Islet precursor cell (in vitro differentiated cells): ENCODE measurements around the gene CMTM2.
"Not testable (repeated sequence)": the region's sequence is repeated elsewhere in the genome, so short reads cannot be mapped to it uniquely, and the experiment has no call there.

Experiments used
- DNase-seq: peaks from one replicate; pipeline ENCODE4 v3.0.0-alpha.2; 2018

The CMTM2 gene

GRCh38 chr16:66610111-66610820, 31.0 kb downstream of the CMTM2 start:
- DNase-seq: no peak

GRCh38 chr16:66611911-66612310, 32.6 kb downstream of the CMTM2 start:
- DNase-seq: not testable (repeated sequence)

GRCh38 chr16:66612422-66612821, 33.2 kb downstream of the CMTM2 start:
- no peak for DNase-seq

DNA sequence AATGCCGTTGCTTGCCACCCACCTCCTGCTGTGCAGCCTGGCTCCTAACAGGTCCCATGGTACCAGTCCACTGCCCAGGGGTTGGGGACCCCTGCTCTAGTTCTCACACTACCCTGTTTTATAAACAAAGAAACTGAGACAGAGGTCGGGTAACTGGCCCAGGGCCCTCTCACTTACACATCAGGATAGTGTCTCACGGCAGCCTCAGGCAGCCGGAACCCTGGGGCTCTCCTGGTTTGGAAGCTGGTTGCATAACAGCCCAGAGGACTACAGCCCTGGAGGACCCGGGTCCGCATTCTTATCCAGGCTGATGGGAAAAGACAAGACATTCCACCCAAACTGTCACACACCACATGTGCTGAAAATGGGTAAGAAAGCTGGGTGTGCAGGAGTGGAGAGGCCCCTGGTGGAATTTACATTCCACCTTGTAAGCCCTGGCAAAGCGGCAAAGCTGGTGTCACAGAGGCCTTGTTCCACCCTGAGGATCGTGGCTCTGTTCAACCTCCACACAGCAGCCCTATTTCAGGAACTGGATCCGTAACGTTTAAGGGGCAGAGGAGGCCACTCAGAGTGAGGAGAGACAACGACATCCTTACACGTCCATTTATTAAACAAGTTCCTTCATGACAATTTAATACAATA, 35.0 kb downstream of the CMTM2 start:
- no peak for DNase-seq

GRCh38 chr16:66616169-66616568, 36.9 kb downstream of the CMTM2 start:
- no peak for DNase-seq

DNA sequence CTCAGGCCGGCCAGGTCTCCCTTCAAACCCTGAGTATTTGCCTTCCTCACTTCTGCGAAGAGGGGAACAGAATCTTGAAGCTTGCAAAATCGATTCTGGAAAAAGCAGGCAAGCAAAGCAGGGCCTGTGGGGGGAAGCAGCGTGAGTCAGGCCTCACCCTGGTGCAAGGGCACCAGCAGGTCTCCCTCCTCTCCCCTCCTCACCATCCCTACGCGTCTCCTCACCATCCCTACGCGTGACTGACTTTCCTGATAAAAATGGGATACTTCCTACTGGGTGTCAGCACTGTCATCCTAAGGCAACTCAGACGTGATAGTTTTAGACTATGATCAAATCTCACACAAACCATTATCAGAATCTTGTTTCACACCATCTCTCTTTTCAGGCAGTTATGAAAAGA, 37.3 kb downstream of the CMTM2 start:
- no peak for DNase-seq

DNA sequence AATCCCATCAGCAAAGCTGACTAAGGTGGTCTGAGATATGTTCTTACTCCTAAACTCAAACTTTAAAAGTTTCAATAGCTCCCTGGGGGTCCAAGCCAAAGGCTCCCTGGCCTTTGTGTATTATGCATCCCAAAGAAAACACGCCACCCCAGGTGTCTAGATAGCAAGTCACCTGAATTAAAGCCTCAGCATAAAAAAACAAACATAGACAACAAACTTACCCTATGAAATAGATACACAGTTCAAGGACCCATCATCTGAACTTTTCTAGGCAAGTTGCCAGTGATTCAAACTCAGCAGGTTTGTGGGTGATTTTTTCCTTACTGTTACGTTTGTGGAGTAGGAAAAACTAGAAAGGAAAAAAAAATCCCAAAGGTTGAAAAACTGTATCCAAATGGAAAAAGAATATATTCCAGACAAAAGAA, 37.8 kb downstream of the CMTM2 start:
- DNase-seq: no peak

GRCh38 chr16:66617728-66618127, 38.5 kb downstream of the CMTM2 start:
- peak; percentile 62 for DNase-seq

DNA sequence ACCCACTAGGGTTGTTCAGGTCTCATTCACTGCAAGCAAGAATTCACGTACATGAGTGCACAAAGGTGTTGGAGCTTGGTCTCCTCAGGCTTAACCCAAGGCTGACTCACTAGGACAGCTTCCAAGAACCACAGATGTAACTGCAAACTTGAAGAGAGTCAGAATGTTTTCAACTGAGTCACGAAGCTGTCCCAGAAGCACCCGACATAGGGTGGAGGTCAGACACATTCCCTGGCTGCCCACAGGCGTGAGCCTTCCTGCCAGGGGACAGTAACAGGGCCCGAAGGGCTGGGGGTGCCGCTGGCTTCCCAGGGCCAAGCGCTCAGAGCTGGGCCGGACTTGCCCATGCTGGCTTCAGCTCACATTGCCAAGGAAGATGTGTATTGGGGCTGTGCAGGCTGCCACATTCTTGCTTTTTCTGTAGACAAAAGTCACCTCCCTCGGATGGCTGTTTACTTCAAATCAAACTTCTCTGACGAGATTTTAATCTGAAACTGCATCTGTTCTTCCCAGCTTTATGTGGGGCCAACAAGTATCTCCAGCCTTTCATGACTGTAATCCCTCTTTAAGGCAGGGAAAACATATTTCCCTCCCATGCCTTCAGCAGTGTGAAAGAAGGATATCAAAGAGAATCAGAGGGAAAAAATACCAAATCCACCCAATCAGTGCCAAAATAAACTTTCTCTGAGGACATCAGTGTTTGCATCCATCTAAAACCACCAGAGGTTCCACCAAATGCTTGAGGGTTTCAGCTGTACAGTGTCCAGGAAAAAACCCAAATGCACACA, 39.5 kb downstream of the CMTM2 start:
- DNase-seq: no peak

DNA sequence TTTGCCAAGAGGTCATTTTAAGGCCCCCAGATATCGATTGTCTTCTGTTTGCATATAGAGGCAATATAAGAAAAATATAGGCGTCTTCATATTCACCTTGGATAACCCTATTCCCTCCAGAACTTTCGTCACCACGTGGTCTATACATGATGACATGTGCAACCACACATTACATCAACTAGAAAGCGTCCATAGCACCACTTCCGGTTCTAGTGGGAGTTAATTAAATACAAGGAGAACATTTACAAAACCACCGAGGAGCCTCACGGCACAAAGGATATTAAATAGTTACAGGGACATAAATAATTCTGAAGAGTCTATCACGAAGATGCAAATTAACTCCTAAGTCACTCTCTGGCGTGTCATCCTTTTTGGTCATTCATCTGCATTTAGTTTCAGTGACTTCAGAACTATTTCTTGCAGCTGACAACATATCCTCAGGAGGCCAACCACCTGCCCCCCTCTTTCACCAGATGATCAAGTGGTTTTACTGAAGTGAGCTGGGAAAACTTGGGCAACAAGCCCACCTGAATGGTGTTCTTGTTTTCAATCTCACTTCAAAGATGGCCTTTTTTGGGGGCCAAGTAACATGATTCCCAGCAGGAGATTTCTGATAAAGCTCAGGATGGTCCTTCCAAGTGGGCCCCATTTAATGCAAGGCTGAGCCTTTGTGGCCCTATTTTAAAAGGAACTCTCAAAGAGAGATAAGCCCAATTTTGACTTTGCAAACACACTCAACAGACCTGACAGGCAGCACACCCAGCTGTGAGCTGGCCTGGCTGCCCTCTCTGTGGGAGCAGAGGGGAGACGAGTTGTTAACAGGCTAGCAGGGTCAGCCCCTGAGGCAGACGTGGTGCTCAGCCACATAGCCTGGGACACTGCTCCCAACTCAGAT, 40.5 kb downstream of the CMTM2 start:
- no peak for DNase-seq

DNA sequence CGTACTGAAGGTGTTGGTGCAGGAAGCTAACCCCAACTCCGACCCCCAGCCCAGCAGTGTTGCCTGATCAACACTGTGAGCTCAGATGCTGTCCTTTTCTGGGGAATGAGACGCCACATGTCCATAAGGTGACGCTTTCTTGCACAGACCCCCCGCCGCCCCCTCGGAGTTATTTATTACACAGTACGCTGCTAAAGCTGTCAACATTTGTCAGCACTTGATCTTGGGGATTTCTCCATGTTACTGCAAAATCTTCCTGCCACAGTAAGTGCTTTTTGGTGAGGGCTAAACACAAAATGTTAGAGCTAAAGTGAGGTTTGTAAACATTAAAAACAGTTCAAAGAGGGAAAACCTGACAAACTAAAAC, 41.1 kb downstream of the CMTM2 start:
- DNase-seq: no peak

DNA sequence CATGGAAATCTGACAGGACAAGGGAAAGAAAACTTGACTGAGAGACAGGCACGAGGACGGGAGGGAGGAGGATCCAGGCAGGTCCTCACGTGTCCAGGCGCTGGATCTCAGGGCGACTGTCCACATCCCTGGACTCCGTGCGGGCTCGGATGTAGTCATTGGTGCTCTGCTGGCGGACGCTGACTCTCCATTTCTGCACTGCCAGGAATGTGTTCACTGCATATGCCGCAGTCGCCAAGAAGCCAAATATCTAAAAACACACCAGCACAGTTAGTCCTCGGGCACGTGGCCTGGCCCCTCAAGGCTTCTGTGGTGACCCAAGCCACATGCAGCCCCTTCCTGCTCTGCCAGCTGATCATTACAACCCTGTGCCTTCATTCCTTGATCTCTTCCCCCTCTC, 42.7 kb downstream of the CMTM2 start:
- DNase-seq: no peak

DNA sequence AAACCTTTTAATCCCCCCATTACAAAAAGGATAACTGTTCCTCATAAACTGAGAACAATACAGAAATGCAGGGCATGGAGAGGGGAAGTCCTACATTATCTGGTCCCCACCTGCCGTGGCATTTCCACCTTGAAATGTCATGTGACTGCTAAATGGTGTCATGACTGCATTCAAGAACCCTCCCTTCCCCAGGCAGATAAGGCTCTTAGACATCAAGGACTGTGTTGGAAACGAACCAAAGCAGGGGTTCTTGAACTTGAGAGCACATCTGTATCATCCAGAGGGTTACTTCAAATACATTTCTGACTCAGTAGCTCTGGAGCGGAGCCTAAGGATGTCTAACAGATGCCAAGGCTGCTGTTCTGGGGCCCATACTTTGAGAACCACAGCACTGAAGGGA, 43.6 kb downstream of the CMTM2 start:
- DNase-seq: no peak

- no peak for DNase-seq
Measured at GRCh38 chr16:66623755-66624154, 44.5 kb downstream of the CMTM2 start.

DNA sequence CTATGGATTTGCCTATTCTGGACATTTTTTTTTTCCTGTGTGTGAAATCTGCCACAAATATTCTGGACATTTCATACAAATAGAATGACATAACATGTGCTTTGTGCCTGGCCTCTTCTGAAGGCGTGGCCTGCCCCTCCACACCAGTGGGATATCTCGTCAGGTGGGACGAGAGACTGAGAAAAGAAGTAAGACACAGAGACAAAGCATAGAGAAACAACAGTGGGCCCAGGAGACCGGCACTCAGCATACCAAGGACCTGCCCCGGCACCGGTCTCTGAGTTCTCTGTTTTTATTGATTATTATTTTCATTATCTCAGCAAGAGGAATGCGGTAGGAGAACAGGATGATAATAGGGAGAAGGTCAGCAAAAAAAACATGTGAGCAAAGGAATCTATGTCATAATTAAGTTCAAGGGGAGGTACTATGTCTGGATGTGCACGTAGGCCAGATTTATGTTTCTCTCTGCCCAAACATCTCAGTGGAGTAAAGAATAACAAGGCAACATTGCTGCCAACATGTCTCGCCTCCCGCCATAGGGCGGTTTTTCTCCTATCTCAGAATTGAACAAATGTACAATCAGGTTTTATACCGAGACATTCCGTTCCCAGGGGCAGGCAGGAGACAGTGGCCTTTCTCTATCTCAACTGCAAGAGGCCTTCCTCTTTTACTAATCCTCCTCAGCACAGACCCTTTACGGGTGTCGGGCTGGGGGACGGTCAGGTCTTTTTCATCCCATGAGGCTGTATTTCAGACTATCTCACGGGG, 48.5 kb downstream of the CMTM2 start:
- DNase-seq: not testable (repeated sequence)

DNA sequence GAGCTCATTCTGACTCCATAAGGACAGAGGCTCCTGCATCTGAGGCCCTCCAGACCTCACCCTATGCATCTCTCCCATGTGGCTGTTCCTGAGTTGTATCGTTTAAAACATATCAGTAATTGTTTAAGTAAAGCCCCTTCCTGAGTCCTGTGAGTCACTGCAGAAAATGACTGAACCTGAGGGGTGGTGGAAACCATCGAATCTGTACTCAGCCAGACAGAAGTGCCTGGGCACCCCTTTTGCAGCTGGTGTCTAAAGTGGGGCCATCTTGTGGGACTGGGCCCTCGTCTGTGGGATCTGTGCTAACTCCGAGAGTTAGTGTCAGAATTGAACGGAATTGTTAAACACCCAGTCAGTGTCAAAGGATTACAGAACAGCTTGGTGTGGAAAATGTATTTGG, 50.6 kb downstream of the CMTM2 start:
- DNase-seq: no peak

- DNase-seq: not testable (repeated sequence)
Measured at GRCh38 chr16:66630561-66631260, 51.4 kb downstream of the CMTM2 start.

DNA sequence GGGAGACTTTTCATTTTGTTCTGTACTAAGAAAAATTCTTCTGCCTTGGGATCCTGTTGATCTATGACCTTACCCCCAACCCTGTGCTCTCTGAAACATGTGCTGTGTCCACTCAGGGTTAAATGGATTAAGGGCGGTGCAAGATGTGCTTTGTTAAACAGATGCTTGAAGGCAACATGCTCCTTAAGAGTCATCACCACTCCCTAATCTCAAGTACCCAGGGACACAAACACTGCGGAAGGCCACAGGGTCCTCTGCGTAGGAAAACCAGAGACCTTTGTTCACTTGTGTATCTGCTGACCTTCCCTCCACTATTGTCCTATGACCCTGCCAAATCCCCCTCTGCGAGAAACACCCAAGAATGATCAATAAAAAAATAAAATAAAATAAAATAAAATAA, 52.3 kb downstream of the CMTM2 start:
- not testable (repeated sequence) for DNase-seq

- DNase-seq: no peak
Measured at GRCh38 chr16:66634527-66635196, 55.4 kb downstream of the CMTM2 start.

DNA sequence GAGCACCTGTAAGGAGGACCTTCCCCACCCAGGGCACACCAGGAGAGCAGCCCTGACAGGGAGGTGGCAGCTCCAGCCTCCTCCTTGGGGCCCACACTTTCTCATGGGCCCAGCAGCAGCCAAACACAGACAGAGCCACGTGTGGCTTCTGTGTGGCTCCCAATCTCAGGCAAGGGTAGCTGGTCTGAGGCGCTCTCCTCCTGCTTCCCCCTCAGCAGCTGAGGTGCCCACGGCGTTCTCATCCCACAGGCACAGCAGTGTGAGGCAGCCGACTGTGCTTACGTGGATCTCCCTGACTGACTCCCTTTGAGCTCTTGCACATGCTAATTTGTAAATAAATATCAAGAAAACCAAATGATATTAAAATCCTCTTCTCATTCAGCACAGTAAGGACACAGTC, 56.1 kb downstream of the CMTM2 start:
- DNase-seq: no peak

DNA sequence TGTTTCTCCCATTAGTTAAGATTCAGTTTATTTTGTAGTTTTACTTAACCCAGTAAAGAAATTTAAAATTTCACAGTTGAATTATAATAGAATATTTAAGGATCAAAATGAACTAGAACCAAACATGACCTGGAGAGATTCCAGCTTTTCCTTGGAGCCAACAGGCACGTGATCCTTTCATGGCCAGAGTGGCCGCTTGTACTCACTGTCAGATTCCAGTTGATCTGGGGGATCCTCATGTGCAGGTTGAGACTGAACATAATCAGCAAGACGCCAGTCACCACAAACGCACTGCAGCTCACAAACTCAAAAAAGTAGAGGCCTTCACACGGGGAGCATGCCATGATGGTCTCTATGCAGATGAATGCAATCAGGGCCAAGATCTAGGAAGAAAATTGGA, 56.9 kb downstream of the CMTM2 start:
- DNase-seq: no peak
